GM23338 (cell line): Measurements from ENCODE around the gene KCNMB2. TPM values are rescaled to one million over a fixed set of nuclear protein-coding genes. Genes with fewer than 3 reads are reported as not detected.
A peak's percentile ranks its signal among the peaks of the same experiment; 100 is the strongest.

Experiments
- ATAC-seq: fragments of 200-7000 bp; cut with Tn5 transposase; 3 replicates; pipeline ENCODE4 v1.9.1; 2020
- DNase-seq: peaks from one replicate; pipeline ENCODE4 v3.0.0-alpha.2; 2015; ENCODE audit warnings: low spot score
- H2AFZ ChIP-seq: fragments of 200-600 bp; sonication (generic); 2 replicates; pipeline ENCODE4 v1.8.0; 2016; ENCODE audit warnings: antibody characterized with exemption, mild to moderate bottlenecking, moderate library complexity
- H3F3A ChIP-seq: fragments of 200-600 bp; sonication (generic); replicated peaks from 2 replicates; pipeline ENCODE4 v1.8.0; 2017; ENCODE audit warnings: antibody characterized with exemption, mixed run types, low read depth
- H3K27ac ChIP-seq: fragments of 200-600 bp; sonication (generic); 2 replicates; pipeline ENCODE4 v1.6.1; 2016; ENCODE audit warnings: low read depth
- H3K27me3 ChIP-seq: fragments of 200-600 bp; sonication (generic); 2 replicates; pipeline ENCODE4 v1.8.0; 2016; ENCODE audit warnings: mild to moderate bottlenecking, mixed run types, moderate library complexity; ENCODE audit not compliant: insufficient read depth
- H3K36me3 ChIP-seq: fragments of 200-600 bp; sonication (generic); 2 replicates; pipeline ENCODE4 v1.8.0; 2016; ENCODE audit warnings: mild to moderate bottlenecking; ENCODE audit not compliant: insufficient read depth
- H3K4me1 ChIP-seq: fragments of 200-600 bp; sonication (generic); 2 replicates; pipeline ENCODE4 v1.8.0; 2016; ENCODE audit warnings: mild to moderate bottlenecking, moderate library complexity; ENCODE audit not compliant: insufficient read depth
- H3K4me2 ChIP-seq: fragments of 200-600 bp; sonication (generic); 2 replicates; pipeline ENCODE4 v1.7.1; 2017; ENCODE audit warnings: mixed run types
- H3K4me3 ChIP-seq: fragments of 200-600 bp; sonication (generic); 2 replicates; pipeline ENCODE4 v1.6.1; 2016; ENCODE audit warnings: mixed run types
- H3K79me2 ChIP-seq: fragments of 200-600 bp; sonication (generic); replicated peaks from 2 replicates; pipeline ENCODE4 v1.8.0; 2017; ENCODE audit warnings: mild to moderate bottlenecking; ENCODE audit not compliant: insufficient read depth
- H3K9me2 ChIP-seq: fragments of 200-600 bp; sonication (generic); 2 replicates; pipeline ENCODE4 v1.8.0; 2017; ENCODE audit not compliant: insufficient read depth
- H4K20me1 ChIP-seq: fragments of 200-600 bp; sonication (generic); replicated peaks from 2 replicates; pipeline ENCODE4 v1.8.0; 2017; ENCODE audit warnings: mild to moderate bottlenecking; ENCODE audit not compliant: insufficient read depth
- H3K27ac Mint-ChIP-seq: 2 replicates; pipeline ENCODE4 v1.8.0; 2020; ENCODE audit warnings: inconsistent platforms, mild to moderate bottlenecking, moderate library complexity, mixed read lengths
- H3K27me3 Mint-ChIP-seq: 3 replicates; pipeline ENCODE4 v1.8.0; 2022; ENCODE audit warnings: low read depth, mild to moderate bottlenecking, moderate library complexity, mixed read lengths, inconsistent platforms; ENCODE audit not compliant: insufficient read depth, poor library complexity
- H3K36me3 Mint-ChIP-seq: 3 replicates; pipeline ENCODE4 v1.8.0; 2021; ENCODE audit warnings: low read depth, mild to moderate bottlenecking, inconsistent platforms, moderate library complexity, mixed read lengths
- H3K4me1 Mint-ChIP-seq: 3 replicates; pipeline ENCODE4 v1.8.0; 2020; ENCODE audit warnings: mild to moderate bottlenecking, inconsistent platforms, mixed read lengths
- H3K4me3 Mint-ChIP-seq: 3 replicates; pipeline ENCODE4 v1.8.0; 2021; ENCODE audit warnings: moderate library complexity, mild to moderate bottlenecking, inconsistent platforms, mixed read lengths
- H3K9me3 Mint-ChIP-seq: 3 replicates; pipeline ENCODE4 v1.8.0; 2020; ENCODE audit warnings: moderate library complexity, mild to moderate bottlenecking, inconsistent platforms, mixed read lengths
- CREB1 ChIP-seq: fragments of 250-450 bp; sonication (Bioruptor Pico); IDR thresholded peaks from 2 replicates; pipeline ENCODE4 v1.5.0; 2020; ENCODE audit warnings: low read depth, mild to moderate bottlenecking, moderate library complexity
- CTCF ChIP-seq, 2 experiments: fragments of 200-600 bp in 1 of 2; sonication (generic) in 1 of 2; conservative IDR thresholded peaks; 2 replicates each; pipeline versions ENCODE4 v1.5.1 to v1.6.1; 2016 to 2017; ENCODE audit warnings: antibody characterized with exemption in 2 of 2, low read depth in 2 of 2, mild to moderate bottlenecking in 2 of 2, moderate library complexity in 1 of 2
- ETS1 ChIP-seq: IDR thresholded peaks from 2 replicates; pipeline ENCODE4 v1.6.1; 2016; ENCODE audit warnings: antibody characterized with exemption
- EZH2 ChIP-seq: fragments of 200-600 bp; sonication (generic); IDR thresholded peaks from one replicate; pipeline ENCODE4 v1.8.0; 2017; ENCODE audit warnings: antibody characterized with exemption, mild to moderate bottlenecking, low read depth; ENCODE audit not compliant: unreplicated experiment
- EZH2phosphoT487 ChIP-seq: fragments of 200-600 bp; sonication (generic); IDR thresholded peaks from one replicate; pipeline ENCODE4 v1.8.1; 2018; ENCODE audit warnings: antibody characterized with exemption; ENCODE audit not compliant: unreplicated experiment
- JUNB ChIP-seq: IDR thresholded peaks from one replicate; pipeline ENCODE4 v1.6.1; 2016; ENCODE audit warnings: antibody characterized with exemption; ENCODE audit not compliant: unreplicated experiment
- NANOG ChIP-seq: IDR thresholded peaks from 2 replicates; pipeline ENCODE4 v1.6.1; 2016; ENCODE audit warnings: antibody characterized with exemption, borderline replicate concordance
- POLR2AphosphoS5 ChIP-seq: IDR thresholded peaks from 2 replicates; pipeline ENCODE4 v1.6.1; 2016; ENCODE audit warnings: antibody characterized with exemption, low read depth
- REST ChIP-seq: IDR thresholded peaks from one replicate; pipeline ENCODE4 v1.6.1; 2018; ENCODE audit warnings: antibody characterized with exemption; ENCODE audit not compliant: unreplicated experiment
- STAT1 ChIP-seq: IDR thresholded peaks from one replicate; pipeline ENCODE4 v1.6.1; 2016; ENCODE audit warnings: antibody characterized with exemption; ENCODE audit not compliant: unreplicated experiment
- ZNF114 ChIP-seq: fragments of 250-450 bp; sonication (Bioruptor Pico); IDR thresholded peaks from 2 replicates; pipeline ENCODE4 v1.5.0; 2020; ENCODE audit warnings: mild to moderate bottlenecking, moderate library complexity
- ZNF331 ChIP-seq: fragments of 250-450 bp; sonication (Bioruptor Pico); IDR thresholded peaks from 2 replicates; pipeline ENCODE4 v1.5.0; 2020; ENCODE audit warnings: low read depth, mild to moderate bottlenecking, moderate library complexity
- ZNF462 ChIP-seq: fragments of 250-450 bp; sonication (Bioruptor Pico); IDR thresholded peaks from 2 replicates; pipeline ENCODE4 v1.5.0; 2020; ENCODE audit warnings: mild to moderate bottlenecking, moderate library complexity
- polyA plus RNA-seq: library from polyadenylated mRNA; unstranded; fragments of >200 nt; fragmentation: Nextera tagmentation; extraction: Ambion mirVana; gene quantifications from 2 replicates; pipeline ENCODE4 v1.2.1, GENCODE V29; 2016
- total RNA-seq: library from RNA; depleted of rRNA; stranded (reverse); fragments of >200 nt; shearing (Covaris generic); gene quantifications from 2 replicates; pipeline ENCODE4 v1.2.3, GENCODE V29; 2014

KCNMB2 gene
- total and polyA plus RNA-seq, 2 experiments from 2014 or later, result 0.53 TPM; not detected in 1

- DNase-seq, result no peak
- Mint-ChIP-seq H3K27me3 (no peaks in the 10 kb centered on the region), H3K27ac (no peak overlapping the region), H3K4me1 (peaks cover 29% of the 10 kb centered on the region), H3K4me3 (no peak overlapping the region), H3K36me3 (peaks cover 7% of the 10 kb centered on the region; the same call in 1 of the 3 replicates), H3K9me3 (peaks cover 3% of the 10 kb centered on the region; the same call in 1 of the 3 replicates)
- no peak for ATAC-seq
- Histone ChIP-seq H3K9me2 (no peaks in the 10 kb centered on the region), H2AFZ (peak overlapping the region; percentile 48; the same call in 1 of the 2 replicates), H3K4me2 (no peak overlapping the region), H3F3A (no peaks in the 10 kb centered on the region), H3K79me2 (no peaks in the 10 kb centered on the region), H3K27me3 (no peaks in the 10 kb centered on the region), H4K20me1 (no peaks in the 10 kb centered on the region), H3K36me3 (no peaks in the 10 kb centered on the region), H3K4me3 (no peak overlapping the region), H3K4me1 (peaks cover 23% of the 10 kb centered on the region), H3K27ac (no peak overlapping the region)
- no peak for TF ChIP-seq EZH2
- TF ChIP-seq ZNF462 (CRISPR knock-in tag), result no peak
- TF ChIP-seq JUNB, result no peak
- TF ChIP-seq EZH2phosphoT487, result no peak
- no peak for TF ChIP-seq POLR2AphosphoS5
- TF ChIP-seq STAT1, result no peak
- TF ChIP-seq NANOG, result no peak
- no peak for TF ChIP-seq CREB1 (CRISPR knock-in tag)
- no peak for TF ChIP-seq CTCF (conservative IDR thresholded peaks at IDR 0.05; ENCODE audit: low read depth in 2 of 2)
- no peak for TF ChIP-seq REST
- no peak for TF ChIP-seq ZNF331 (CRISPR knock-in tag)
- TF ChIP-seq ETS1, result no peak
- TF ChIP-seq ZNF114 (CRISPR knock-in tag), result no peak
Observed at GRCh38 chr3:178532476-178532875, 3.8 kb upstream of the KCNMB2 start.
